Activated CD8-positive, alpha-beta memory T cell treated with anti-CD3 and anti-CD28 coated beads for 1 hour (primary cell): Measurements from ENCODE around the gene PNCK.
"Not testable (repeated sequence)": the region's sequence is repeated elsewhere in the genome, so short reads cannot be mapped to it uniquely, and the experiment has no call there.

ENCODE experiments used
- DNase-seq, 2 donors: peaks; one replicate each; pipeline ENCODE4 v3.0.0-alpha.2; 2020; ENCODE audit warnings: low read depth in 1 of 2; ENCODE audit errors: extremely low read depth in 1 of 2

The PNCK gene

GRCh38 chrX:153686711-153687110 lies 13.1 kb upstream of the PNCK start:
- DNase-seq = no peak

- no peak for DNase-seq
Measured at GRCh38 chrX:153685751-153686696, 12.4 kb upstream of the PNCK start.

DNA sequence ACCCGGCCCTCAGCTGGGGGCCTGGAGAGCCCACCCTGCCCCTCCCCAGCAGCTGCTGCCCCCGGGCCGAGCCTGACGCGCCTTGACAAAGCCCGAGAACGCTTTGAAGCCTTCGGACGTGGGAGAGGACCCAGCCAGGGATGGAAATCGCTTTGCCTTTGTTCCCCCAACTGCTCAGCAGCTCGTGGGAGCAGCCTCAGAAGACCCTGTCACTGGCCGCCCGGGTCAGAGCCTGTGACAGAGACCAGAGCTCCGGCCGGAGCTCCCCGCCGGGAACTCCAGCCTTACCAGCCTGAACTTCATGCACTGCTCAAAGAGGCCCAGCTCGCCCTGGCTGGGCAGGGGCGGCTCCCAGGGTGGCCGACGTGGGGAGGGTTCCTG lies 11.5 kb upstream of the PNCK start:
- DNase-seq = no peak

GRCh38 chrX:153684467-153685155 lies 11.0 kb upstream of the PNCK start:
- no peak for DNase-seq

DNA sequence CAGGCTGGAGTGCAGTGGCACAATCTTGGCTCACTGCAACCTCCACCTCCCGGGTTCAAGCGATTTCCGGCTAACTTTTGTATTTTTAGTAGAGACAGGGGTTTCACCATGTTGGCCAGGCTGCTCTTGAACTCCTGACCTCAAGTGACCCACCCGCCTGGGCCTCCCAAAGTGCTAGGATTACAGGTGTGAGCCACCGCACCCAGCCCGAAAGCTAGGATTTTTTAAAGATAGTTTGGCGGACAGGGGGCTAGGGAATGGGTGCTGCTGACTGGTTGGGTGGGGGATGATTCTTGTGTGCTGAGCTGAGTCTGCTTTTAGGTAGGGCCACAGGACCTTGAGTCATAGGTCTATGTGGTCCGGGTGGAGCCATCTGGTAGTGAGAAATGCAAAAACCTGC lies 9.9 kb upstream of the PNCK start:
- not testable (repeated sequence) for DNase-seq

- DNase-seq = no peak
Measured at GRCh38 chrX:153681175-153681574, 7.6 kb upstream of the PNCK start.

GRCh38 chrX:153674219-153674851 lies 722 bp upstream of the PNCK start:
- no peak for DNase-seq

DNA sequence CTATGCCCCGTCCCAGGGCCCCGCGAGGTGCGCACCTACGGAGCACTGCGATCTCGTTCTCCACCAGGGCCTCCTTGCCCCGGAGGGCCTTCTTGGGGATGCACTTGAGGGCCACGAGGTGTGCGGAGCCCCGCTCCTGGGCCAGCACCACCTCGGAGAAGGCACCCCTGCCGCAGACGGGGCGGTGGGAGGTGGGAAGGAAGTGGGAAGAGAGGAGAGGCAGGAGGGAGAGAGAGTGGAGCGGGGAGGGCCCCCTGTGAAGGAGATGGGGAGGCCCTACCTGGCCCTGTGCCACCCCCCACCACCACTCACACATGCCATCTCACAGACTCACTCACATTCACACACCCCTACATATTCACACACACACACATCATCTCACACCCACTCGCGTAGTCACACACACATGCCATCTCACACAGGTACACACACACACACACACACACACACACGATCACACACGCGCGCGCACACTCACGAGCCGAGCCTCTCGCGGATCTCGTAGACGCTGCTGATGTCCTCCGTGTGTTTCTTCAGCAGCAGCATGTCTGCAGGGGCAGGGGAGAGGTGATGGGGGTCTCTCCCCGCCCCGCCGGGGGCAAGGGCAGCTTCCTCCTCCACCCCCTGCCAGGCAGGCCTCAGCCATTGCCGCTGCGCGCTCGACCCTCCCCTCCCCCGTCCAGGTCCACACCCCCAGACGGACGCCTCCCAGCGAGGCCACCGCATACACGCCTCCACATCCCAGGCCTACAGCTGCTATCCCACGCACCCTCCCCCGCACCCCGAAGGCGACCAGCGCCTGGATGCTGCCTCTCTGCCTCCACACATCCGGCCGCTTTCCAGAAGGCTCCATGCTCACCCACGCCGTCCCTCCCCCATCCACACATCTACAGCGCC lies 834 bp downstream of the PNCK start:
- DNase-seq = no peak

- no peak for DNase-seq
Measured at GRCh38 chrX:153671589-153672530, 1.8 kb downstream of the PNCK start.

DNA sequence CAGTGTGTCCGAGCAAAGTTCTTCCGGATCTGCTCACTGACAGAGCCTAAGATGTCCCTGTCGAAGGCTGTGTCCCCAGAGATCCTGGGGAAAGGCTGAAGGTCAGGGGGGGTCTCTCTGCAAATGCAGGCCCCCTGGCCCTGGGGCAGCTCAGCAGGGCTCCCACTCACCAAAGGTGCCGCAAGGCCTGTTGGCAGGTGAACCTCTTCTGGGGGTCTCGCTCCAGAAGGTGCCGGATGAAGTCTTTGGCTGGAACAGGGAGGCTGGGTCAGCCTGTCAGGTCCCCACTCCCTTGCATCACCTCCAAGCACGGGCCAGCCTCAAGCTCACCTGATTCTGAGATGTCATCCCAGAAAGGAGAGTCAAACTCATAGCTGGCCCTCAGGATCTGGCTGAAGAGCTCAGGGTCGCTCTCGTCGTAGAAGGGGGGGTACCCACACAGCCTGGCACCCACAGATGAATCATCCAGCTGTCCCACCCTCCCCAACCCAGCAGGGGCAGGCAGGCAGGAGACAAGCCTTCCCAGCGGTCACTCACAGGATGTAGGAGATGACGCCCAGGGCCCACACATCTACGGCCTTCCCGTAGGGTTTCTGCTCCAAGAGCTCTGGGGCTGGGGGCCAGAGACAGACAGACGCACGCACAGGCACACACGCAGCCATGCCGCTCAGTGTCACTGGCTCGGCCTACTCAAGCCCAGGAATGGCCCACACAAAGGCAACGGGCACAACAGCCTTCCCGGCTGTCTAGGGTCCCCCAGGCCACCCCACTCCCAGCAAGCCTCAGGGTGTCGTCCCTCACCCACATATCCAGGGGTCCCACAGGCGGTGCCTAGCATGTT lies 2.6 kb downstream of the PNCK start:
- DNase-seq = no peak

DNA sequence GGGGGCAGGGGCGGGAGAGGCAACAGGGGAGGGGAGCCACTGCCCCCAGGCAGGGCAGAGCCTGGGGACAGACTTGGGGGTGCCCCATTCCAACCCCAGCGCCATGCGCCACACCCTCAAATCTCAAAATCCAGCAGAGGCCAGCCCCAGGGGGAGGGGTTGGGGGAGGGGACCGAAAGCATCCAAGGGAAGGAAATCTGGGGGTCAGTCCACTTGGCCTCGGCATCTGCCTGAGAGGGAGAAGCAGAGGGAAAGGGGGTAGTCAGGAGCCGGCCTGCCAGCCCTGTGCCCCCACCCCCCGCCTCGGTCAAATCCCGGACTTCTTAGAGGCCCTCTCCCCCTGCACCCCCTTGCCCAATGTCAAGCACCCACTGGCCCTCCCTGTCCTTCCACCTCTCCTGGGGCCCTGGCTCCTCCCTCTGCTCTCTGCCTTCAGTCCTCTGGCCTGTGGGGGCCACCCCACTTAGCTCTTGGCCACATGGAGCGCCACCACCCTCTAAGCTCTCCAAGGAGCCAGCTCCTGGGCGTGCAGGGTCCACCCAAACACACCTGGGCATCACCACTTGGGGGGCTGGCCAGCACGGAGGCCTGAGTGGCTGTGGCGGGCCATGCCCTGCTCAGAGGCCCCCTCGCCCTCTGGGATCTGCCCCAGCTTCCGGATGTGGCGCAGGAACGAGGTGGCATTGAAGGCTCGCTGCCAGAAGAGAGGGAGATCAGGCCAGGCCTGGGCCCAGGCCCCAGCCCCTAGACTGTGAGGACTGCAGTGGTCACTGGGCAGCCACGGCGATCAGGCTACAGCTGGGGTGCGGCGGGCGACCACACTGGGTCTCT lies 3.5 kb downstream of the PNCK start:
- no peak for DNase-seq

GRCh38 chrX:153669174-153669890 lies 4.3 kb downstream of the PNCK start:
- DNase-seq = peak in 1 of 2 donors; percentile 17

DNA sequence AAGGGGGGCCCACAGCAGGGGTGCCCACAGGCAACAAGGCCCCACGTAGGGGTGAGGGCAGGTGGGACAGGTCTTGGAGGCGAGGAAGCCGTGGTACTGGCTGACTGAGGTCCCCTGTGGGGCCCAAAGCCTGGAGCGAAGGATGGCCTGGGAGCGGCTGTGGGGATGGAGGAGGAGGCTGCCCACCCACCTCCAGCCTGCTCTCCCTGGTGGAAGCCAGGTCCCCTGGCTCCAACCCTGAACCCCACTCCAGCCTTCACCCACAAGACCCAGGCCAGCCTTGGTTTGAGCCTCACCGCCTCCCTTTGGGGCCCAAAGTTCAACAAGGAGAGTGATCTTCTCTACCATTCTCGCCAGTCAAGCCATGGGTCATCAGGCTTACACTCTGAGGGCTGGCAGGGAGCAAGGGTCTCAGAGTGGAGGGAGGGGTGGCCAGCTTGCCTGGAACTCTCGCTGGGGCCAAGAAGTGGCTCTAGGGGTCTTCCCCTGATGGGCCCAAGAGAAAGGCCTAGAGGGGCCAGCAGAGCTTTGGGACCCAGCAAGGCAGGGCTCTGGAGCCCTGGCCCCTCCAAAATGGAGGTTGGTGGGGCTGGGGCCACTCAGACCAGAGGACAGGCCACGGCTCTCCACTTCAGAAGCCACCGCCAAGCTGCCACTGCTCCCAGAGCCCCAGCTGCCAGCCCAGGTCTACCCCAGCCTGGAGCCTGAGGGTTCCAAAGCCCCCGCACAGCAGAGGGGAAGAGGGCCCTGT lies 5.0 kb downstream of the PNCK start:
- DNase-seq = no peak

DNA sequence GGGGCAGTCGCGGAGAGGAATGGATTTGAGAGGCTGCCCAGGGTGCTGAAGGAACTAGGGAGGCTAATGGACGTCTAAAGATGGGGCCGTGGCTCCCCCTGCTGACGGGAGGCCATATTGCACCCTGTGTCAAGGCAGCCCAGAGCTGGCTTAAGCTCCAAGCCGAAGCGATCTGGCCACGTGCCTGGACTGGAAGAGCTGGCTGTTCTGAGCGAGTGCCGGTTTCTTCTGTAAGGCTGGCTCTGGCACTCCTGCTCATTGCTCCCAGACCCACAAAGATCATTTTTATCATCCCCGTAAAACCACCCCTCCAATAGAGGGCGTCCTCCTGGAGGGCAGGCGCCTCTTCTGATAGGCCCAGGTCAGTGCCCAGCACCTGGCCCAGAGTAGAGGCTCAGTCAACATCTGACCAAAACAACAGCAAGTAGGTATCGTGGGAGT lies 5.6 kb downstream of the PNCK start:
- peak; percentile 20 to 59 for DNase-seq

GRCh38 chrX:153667281-153667955 lies 6.2 kb downstream of the PNCK start:
- no peak for DNase-seq
